ENCODE results near the gene ZIK1. TPM values are rescaled to one million over a fixed set of nuclear protein-coding genes. Genes with fewer than 3 reads are reported as not detected.

Gene ZIK1
- total and polyA plus RNA-seq, 9 of the 15 experiments (the other 6 are each of a cell fraction or from before 2014, with no cell fraction given): 0.03 to 0.42 (median 0.15) TPM; not detected in 1

- no peak for TF ChIP-seq KAT2B (IDR thresholded peaks at IDR 0.05; ENCODE audit: low read depth, low read length)
- TF ChIP-seq ETV1 (tag; conservative IDR thresholded peaks at IDR 0.05; ENCODE audit: low read depth): no peak
- peak in 1 of 3 experiments; percentile 63 for TF ChIP-seq YY1 (IDR thresholded peaks at IDR 0.05; ENCODE audit: borderline replicate concordance in 1 of 3, control insufficient read depth in 1 of 3, extremely low read depth in 1 of 3, insufficient read depth in 3 of 3, insufficient read length in 1 of 3, insufficient replicate concordance in 2 of 3, low read depth in 1 of 3, low read length in 2 of 3)
- no peak for TF ChIP-seq MTA1 (IDR thresholded peaks at IDR 0.05; ENCODE audit: borderline replicate concordance)
- TF ChIP-seq ILF3 (IDR thresholded peaks at IDR 0.05; ENCODE audit: borderline replicate concordance): no peak
- TF ChIP-seq, protein P1, sequence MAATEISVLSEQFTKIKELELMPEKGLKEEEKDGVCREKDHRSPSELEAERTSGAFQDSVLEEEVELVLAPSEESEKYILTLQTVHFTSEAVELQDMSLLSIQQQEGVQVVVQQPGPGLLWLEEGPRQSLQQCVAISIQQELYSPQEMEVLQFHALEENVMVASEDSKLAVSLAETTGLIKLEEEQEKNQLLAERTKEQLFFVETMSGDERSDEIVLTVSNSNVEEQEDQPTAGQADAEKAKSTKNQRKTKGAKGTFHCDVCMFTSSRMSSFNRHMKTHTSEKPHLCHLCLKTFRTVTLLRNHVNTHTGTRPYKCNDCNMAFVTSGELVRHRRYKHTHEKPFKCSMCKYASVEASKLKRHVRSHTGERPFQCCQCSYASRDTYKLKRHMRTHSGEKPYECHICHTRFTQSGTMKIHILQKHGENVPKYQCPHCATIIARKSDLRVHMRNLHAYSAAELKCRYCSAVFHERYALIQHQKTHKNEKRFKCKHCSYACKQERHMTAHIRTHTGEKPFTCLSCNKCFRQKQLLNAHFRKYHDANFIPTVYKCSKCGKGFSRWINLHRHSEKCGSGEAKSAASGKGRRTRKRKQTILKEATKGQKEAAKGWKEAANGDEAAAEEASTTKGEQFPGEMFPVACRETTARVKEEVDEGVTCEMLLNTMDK (IDR thresholded peaks at IDR 0.05; ENCODE audit: borderline replicate concordance, insufficient read depth, low read depth, low read length, poor library complexity, severe bottlenecking): no peak
- 0 out of 2 replicates have a peak, but pooled peaks have one; percentile 30 for TF ChIP-seq XRCC5 (IDR thresholded peaks at IDR 0.05; ENCODE audit: low read depth, low read length)
- no peak for TF ChIP-seq ZNF551 (CRISPR knock-in tag; IDR thresholded peaks at IDR 0.05)
- no peak for TF ChIP-seq TBP (optimal IDR thresholded peaks at IDR 0.05; ENCODE audit: low read depth, low read length)
- peak; percentile 99 for TF ChIP-seq CBX1 (IDR thresholded peaks at IDR 0.05; ENCODE audit: low read depth)
- TF ChIP-seq HDAC3 (IDR thresholded peaks at IDR 0.05; ENCODE audit: borderline replicate concordance, partially characterized antibody): no peak
- TF ChIP-seq RBM22 (IDR thresholded peaks at IDR 0.05; ENCODE audit: low read depth, low read length, poor library complexity, severe bottlenecking): no peak
- TF ChIP-seq ZNF41 (CRISPR knock-in tag; conservative IDR thresholded peaks at IDR 0.05): no peak
- no peak for TF ChIP-seq GATA2 (CRISPR knock-in tag; IDR thresholded peaks at IDR 0.05)
- TF ChIP-seq TCF15 (CRISPR knock-in tag; IDR thresholded peaks at IDR 0.05): no peak
- TF ChIP-seq CC2D1A (IDR thresholded peaks at IDR 0.05): no peak
- TF ChIP-seq IFI16 (CRISPR knock-in tag; IDR thresholded peaks at IDR 0.05): no peak
- peak; percentile 97 for TF ChIP-seq TRIM28 (IDR thresholded peaks at IDR 0.05)
- 0 out of 4 replicates have a peak, but pooled peaks of 1 of the 2 experiments have one; percentile 28 for TF ChIP-seq RCOR1 (IDR thresholded peaks at IDR 0.05; ENCODE audit: borderline replicate concordance in 1 of 2, low read depth in 2 of 2, low read length in 2 of 2)
- TF ChIP-seq ZNF282 (CRISPR knock-in tag; IDR thresholded peaks at IDR 0.05): no peak
- no peak for TF ChIP-seq ZNF436 (CRISPR knock-in tag; IDR thresholded peaks at IDR 0.05)
- no peak for TF ChIP-seq NCOA2 (IDR thresholded peaks at IDR 0.05; ENCODE audit: partially characterized antibody in 2 of 2)
- TF ChIP-seq MED1 (CRISPR knock-in tag; IDR thresholded peaks at IDR 0.05; ENCODE audit: borderline replicate concordance): no peak
- TF ChIP-seq RUNX1 (IDR thresholded peaks at IDR 0.05; ENCODE audit: low read depth): no peak
- no peak for TF ChIP-seq FOXO4 (CRISPR knock-in tag; IDR thresholded peaks at IDR 0.05)
Measured at GRCh38 chr19:57566396-57567265, 17.3 kb upstream of the ZIK1 start (continued).

Measured in K562 (cell line).